ENCODE measurements around the gene APAF1.

Gene APAF1

GRCh38 chr12:98697209-98697608 is 52.1 kb downstream of the APAF1 start:
- H3K27me3 Mint-ChIP-seq: no peaks in the 10 kb centered on the region
- H3K27ac Mint-ChIP-seq: no peak overlapping the region
- ATAC-seq: no peak
- no peaks in the 10 kb centered on the region for H3K9me3 Mint-ChIP-seq
- DNase-seq: no peak
- H3K4me1 Mint-ChIP-seq: no peaks in the 10 kb centered on the region
- H3K4me3 Mint-ChIP-seq: no peak overlapping the region

GRCh38 chr12:98698603-98699463 is 53.7 kb downstream of the APAF1 start:
- DNase-seq (no peak), ATAC-seq (peak; percentile 59)
- Mint-ChIP-seq H3K9me3 (no peaks in the 10 kb centered on the region), H3K4me3 (no peak overlapping the region), H3K27me3 (no peaks in the 10 kb centered on the region), H3K4me1 (no peaks in the 10 kb centered on the region), H3K27ac (no peak overlapping the region)

GRCh38 chr12:98699586-98699985 is 54.5 kb downstream of the APAF1 start:
- DNase-seq (no peak), ATAC-seq (no peak)
- Mint-ChIP-seq H3K4me1 (no peaks in the 10 kb centered on the region), H3K9me3 (no peaks in the 10 kb centered on the region), H3K27me3 (no peaks in the 10 kb centered on the region), H3K27ac (no peak overlapping the region), H3K4me3 (no peak overlapping the region)

GRCh38 chr12:98701166-98701565 is 56.1 kb downstream of the APAF1 start:
- Mint-ChIP-seq H3K4me3 (no peak overlapping the region), H3K9me3 (no peaks in the 10 kb centered on the region), H3K4me1 (no peaks in the 10 kb centered on the region), H3K27ac (no peak overlapping the region), H3K27me3 (no peaks in the 10 kb centered on the region)
- ATAC-seq (no peak), DNase-seq (no peak)

GRCh38 chr12:98709022-98709421 is 63.9 kb downstream of the APAF1 start:
- H3K27ac Mint-ChIP-seq: no peak overlapping the region
- no peaks in the 10 kb centered on the region for H3K27me3 Mint-ChIP-seq
- H3K4me3 Mint-ChIP-seq: no peak overlapping the region
- no peaks in the 10 kb centered on the region for H3K9me3 Mint-ChIP-seq
- no peaks in the 10 kb centered on the region for H3K4me1 Mint-ChIP-seq
- DNase-seq (no peak), ATAC-seq (no peak)

GRCh38 chr12:98714426-98714825 is 69.3 kb downstream of the APAF1 start:
- H3K4me3 Mint-ChIP-seq: no peak overlapping the region

GRCh38 chr12:98719515-98720504 is 74.7 kb downstream of the APAF1 start:
- Mint-ChIP-seq H3K27me3 (no peaks in the 10 kb centered on the region), H3K4me3 (no peak overlapping the region), H3K4me1 (no peaks in the 10 kb centered on the region), H3K9me3 (no peaks in the 10 kb centered on the region), H3K27ac (no peak overlapping the region)
- DNase-seq: no peak
- no peak for ATAC-seq

More at GRCh38 chr12:98714426-98714825, 69.3 kb downstream of the APAF1 start:
- no peak for ATAC-seq
- Mint-ChIP-seq H3K27ac (no peak overlapping the region), H3K9me3 (no peaks in the 10 kb centered on the region), H3K4me1 (no peaks in the 10 kb centered on the region), H3K27me3 (no peaks in the 10 kb centered on the region)
- no peak for DNase-seq

- no peaks in the 10 kb centered on the region for H3K4me1 Mint-ChIP-seq
- H3K4me3 Mint-ChIP-seq: no peak overlapping the region
- H3K9me3 Mint-ChIP-seq: no peaks in the 10 kb centered on the region
- no peaks in the 10 kb centered on the region for H3K27me3 Mint-ChIP-seq
- ATAC-seq (no peak), DNase-seq (no peak)
- no peak overlapping the region for H3K27ac Mint-ChIP-seq
Measured at GRCh38 chr12:98721204-98721702, 76.2 kb downstream of the APAF1 start.

- ATAC-seq: no peak
- Mint-ChIP-seq H3K27me3 (no peaks in the 10 kb centered on the region), H3K4me3 (no peak overlapping the region), H3K4me1 (no peaks in the 10 kb centered on the region), H3K9me3 (no peaks in the 10 kb centered on the region), H3K27ac (no peak overlapping the region)
- DNase-seq: no peak
Measured at GRCh38 chr12:98724384-98725155, 79.5 kb downstream of the APAF1 start.

- ATAC-seq: peak; percentile 88
- H3K27ac Mint-ChIP-seq: no peak overlapping the region
Measured at GRCh38 chr12:98725476-98726247, 80.6 kb downstream of the APAF1 start.

GRCh38 chr12:98727196-98727595 is 82.1 kb downstream of the APAF1 start:
- DNase-seq (no peak), ATAC-seq (no peak)
- no peak overlapping the region for H3K27ac Mint-ChIP-seq
- no peaks in the 10 kb centered on the region for H3K9me3 Mint-ChIP-seq
- no peaks in the 10 kb centered on the region for H3K4me1 Mint-ChIP-seq
- H3K4me3 Mint-ChIP-seq: no peak overlapping the region
- no peaks in the 10 kb centered on the region for H3K27me3 Mint-ChIP-seq

More at GRCh38 chr12:98725476-98726247, 80.6 kb downstream of the APAF1 start:
- Mint-ChIP-seq H3K4me3 (no peak overlapping the region), H3K4me1 (no peaks in the 10 kb centered on the region), H3K9me3 (no peaks in the 10 kb centered on the region), H3K27me3 (no peaks in the 10 kb centered on the region)
- DNase-seq: peak; percentile 26 to 46

- H3K27me3 Mint-ChIP-seq: no peaks in the 10 kb centered on the region
- H3K9me3 Mint-ChIP-seq: no peaks in the 10 kb centered on the region
- H3K4me3 Mint-ChIP-seq: no peak overlapping the region
- DNase-seq (no peak), ATAC-seq (no peak)
- no peak overlapping the region for H3K27ac Mint-ChIP-seq
- H3K4me1 Mint-ChIP-seq: no peaks in the 10 kb centered on the region
Measured at GRCh38 chr12:98730412-98730811, 85.3 kb downstream of the APAF1 start.

GRCh38 chr12:98733667-98734350 is 88.7 kb downstream of the APAF1 start:
- H3K27me3 Mint-ChIP-seq: no peaks in the 10 kb centered on the region
- no peaks in the 10 kb centered on the region for H3K9me3 Mint-ChIP-seq
- no peaks in the 10 kb centered on the region for H3K4me1 Mint-ChIP-seq
- DNase-seq (no peak), ATAC-seq (no peak)
- no peak overlapping the region for H3K27ac Mint-ChIP-seq
- H3K4me3 Mint-ChIP-seq: no peak overlapping the region

GRCh38 chr12:98735821-98736220 is 90.7 kb downstream of the APAF1 start:
- DNase-seq (no peak), ATAC-seq (no peak)
- Mint-ChIP-seq H3K4me3 (no peak overlapping the region), H3K27ac (no peak overlapping the region), H3K9me3 (peaks cover 0 to under 1% of the 10 kb centered on the region in 2 donors), H3K4me1 (peaks cover 7% of the 10 kb centered on the region), H3K27me3 (peaks cover 2% of the 10 kb centered on the region)

Data from stimulated activated naive CD8-positive, alpha-beta T cell treated with anti-CD3 and anti-CD28 coated beads, Interleukin-15, amount 100 ng/mL, for 72 hours (primary cell).